HG02938 (cell line): ENCODE measurements around the gene PSMA7.

ENCODE experiments used
- ATAC-seq: cut with Tn5 transposase; IDR thresholded peaks from one replicate; pipeline ENCODE4 v1.9.1; 2021; ENCODE audit warnings: mild to moderate bottlenecking, moderate library complexity; ENCODE audit not compliant: unreplicated experiment

Gene PSMA7

GRCh38 chr20:62172666-62173065, 29.5 kb upstream of the PSMA7 start:
- no peak for ATAC-seq

GRCh38 chr20:62171245-62171644, 28.1 kb upstream of the PSMA7 start:
- no peak for ATAC-seq

GRCh38 chr20:62170536-62170935, 27.3 kb upstream of the PSMA7 start:
- ATAC-seq, result no peak

GRCh38 chr20:62168890-62169435, 25.8 kb upstream of the PSMA7 start:
- no peak for ATAC-seq

GRCh38 chr20:62168061-62168460, 24.9 kb upstream of the PSMA7 start:
- ATAC-seq, result no peak

GRCh38 chr20:62167474-62167873, 24.3 kb upstream of the PSMA7 start:
- ATAC-seq, result no peak

GRCh38 chr20:62165762-62166399, 22.7 kb upstream of the PSMA7 start:
- ATAC-seq, result no peak

- no peak for ATAC-seq
Measured at GRCh38 chr20:62164879-62165761, 21.9 kb upstream of the PSMA7 start.

- ATAC-seq, result no peak
Measured at GRCh38 chr20:62163986-62164762, 21.0 kb upstream of the PSMA7 start.

GRCh38 chr20:62163485-62163865, 20.3 kb upstream of the PSMA7 start:
- ATAC-seq, result no peak

GRCh38 chr20:62162765-62163484, 19.7 kb upstream of the PSMA7 start:
- ATAC-seq, result no peak

GRCh38 chr20:62161347-62161746, 18.2 kb upstream of the PSMA7 start:
- no peak for ATAC-seq

- ATAC-seq, result no peak
Measured at GRCh38 chr20:62160876-62161275, 17.7 kb upstream of the PSMA7 start.

- ATAC-seq, result no peak
Measured at GRCh38 chr20:62160253-62160652, 17.1 kb upstream of the PSMA7 start.

- no peak for ATAC-seq
Measured at GRCh38 chr20:62159839-62160238, 16.6 kb upstream of the PSMA7 start.

- ATAC-seq, result no peak
Measured at GRCh38 chr20:62159052-62159451, 15.9 kb upstream of the PSMA7 start.

GRCh38 chr20:62158541-62158940, 15.3 kb upstream of the PSMA7 start:
- ATAC-seq, result no peak

GRCh38 chr20:62158088-62158400, 14.8 kb upstream of the PSMA7 start:
- no peak for ATAC-seq

GRCh38 chr20:62157387-62158087, 14.3 kb upstream of the PSMA7 start:
- no peak for ATAC-seq
